SK-N-MC (cell line): ENCODE results near the gene MRPS24.

Experiments used
- EZH2 ChIP-seq: fragments of 200-600 bp; sonication (generic); IDR thresholded peaks from one replicate; pipeline ENCODE4 v1.6.1; 2017; ENCODE audit warnings: antibody characterized with exemption
- POLR2AphosphoS5 ChIP-seq: IDR thresholded peaks from 2 replicates; pipeline ENCODE4 v1.6.1; 2012; ENCODE audit warnings: mild to moderate bottlenecking, low read depth, low read length, borderline replicate concordance

DNA sequence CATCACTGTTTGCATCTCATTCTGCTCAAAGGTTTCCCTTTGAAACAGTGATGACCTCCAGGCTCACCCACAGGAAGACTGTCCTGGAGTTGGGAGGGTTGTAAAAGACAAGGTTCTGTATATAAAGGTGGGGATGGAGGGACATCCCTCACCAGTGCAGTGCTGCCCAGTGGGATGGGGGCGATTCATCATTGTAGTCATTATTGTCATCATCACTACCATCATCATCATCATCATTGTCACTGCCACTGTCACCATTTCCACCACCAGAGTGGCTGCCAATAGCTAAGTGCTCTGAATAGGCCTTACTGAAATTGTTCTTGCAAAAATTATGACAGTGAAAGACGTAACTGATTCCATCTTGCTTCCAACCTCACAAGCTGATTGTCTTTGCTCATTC, 24.7 kb downstream of the MRPS24 start:
- TF ChIP-seq EZH2 (no peak), POLR2AphosphoS5 (no peak)
